GM12878 (cell line): ENCODE data around the gene SULF2. TPM values are rescaled to one million over a fixed set of nuclear protein-coding genes. Genes with fewer than 3 reads are reported as not detected.
A peak's percentile ranks its signal among the peaks of the same experiment; 100 is the strongest.

Source experiments
- ATAC-seq: fragments of 200-7000 bp; cut with Tn5 transposase; 3 replicates; pipeline ENCODE4 v1.9.1; 2020; ENCODE audit warnings: mild to moderate bottlenecking, moderate library complexity
- BruUV-seq: library from RNA; stranded (reverse); fragments of 400-500 nt; replicated peaks from 2 replicates; lab custom pipeline; 2021; lab: Mats Ljungman, UMichigan
- CTCF ChIA-PET: fragments of 300-600 bp; sonication (Branson Sonifier 250); formaldehyde crosslinking; extraction: SDS; loops from one replicate; lab custom pipeline; 2021; ENCODE audit warnings: inconsistent platforms; lab: Yijun Ruan, JAX
- POLR2A ChIA-PET: fragments of 350-600 bp; formaldehyde crosslinking; extraction: SDS; loops from one replicate; lab custom pipeline; 2021; ENCODE audit warnings: inconsistent platforms; lab: Charles Lee
- RAD21 ChIA-PET: fragments of 300-600 bp; sonication (Branson Sonifier 250); formaldehyde crosslinking; loops from one replicate; lab custom pipeline; 2023; ENCODE audit warnings: antibody characterized with exemption; ENCODE audit not compliant: unreplicated experiment; lab: Charles Lee
- SMC1A ChIA-PET: fragments of 300-600 bp; sonication (Branson Sonifier 250); formaldehyde crosslinking; loops from one replicate; lab custom pipeline; 2023; ENCODE audit not compliant: unreplicated experiment, uncharacterized antibody; lab: Charles Lee
- DNase-seq: peaks from one replicate; pipeline ENCODE4 v3.0.0-alpha.2; 2011; ENCODE audit warnings: low read depth, low spot score
- FAIRE-seq: peaks from 3 replicates; lab custom pipeline; 2011; peaks lifted over from hg19 to GRCh38; lab: Jason Lieb, UNC
- H2AFZ ChIP-seq: 2 replicates; pipeline ENCODE4 v1.6.0; 2011; ENCODE audit warnings: low read depth, low read length, control low read depth; ENCODE audit not compliant: control insufficient read depth
- H3K27ac ChIP-seq: 2 replicates; pipeline ENCODE4 v1.5.1; 2011; ENCODE audit warnings: control low read depth; ENCODE audit not compliant: control insufficient read depth, insufficient read depth
- H3K27me3 ChIP-seq, 2 experiments: replicated peaks in 1 of 2; 2 replicates each; pipeline versions ENCODE4 v1.6.0 to v1.6.1; 2011; ENCODE audit warnings: low read length in 1 of 2; ENCODE audit not compliant: control insufficient read depth in 2 of 2, insufficient read depth in 2 of 2
- H3K36me3 ChIP-seq, 2 experiments: 2 replicates each; pipeline ENCODE4 v1.5.1; 2011; ENCODE audit warnings: low read length in 1 of 2; ENCODE audit not compliant: control insufficient read depth in 2 of 2, insufficient read depth in 2 of 2
- H3K4me1 ChIP-seq: 2 replicates; pipeline ENCODE4 v1.6.1; 2011; ENCODE audit warnings: mild to moderate bottlenecking, low read length, moderate library complexity, mixed read lengths; ENCODE audit not compliant: control insufficient read depth, insufficient read depth
- H3K4me2 ChIP-seq: 2 replicates; pipeline ENCODE4 v1.6.0; 2011; ENCODE audit warnings: control low read depth; ENCODE audit not compliant: control insufficient read depth, insufficient read depth
- H3K4me3 ChIP-seq: fragments of 200-600 bp; sonication (generic); 2 replicates; pipeline ENCODE4 v1.5.1; 2016
- H3K79me2 ChIP-seq: 2 replicates; pipeline ENCODE4 v1.6.0; 2011; ENCODE audit warnings: low read length; ENCODE audit not compliant: control insufficient read depth, insufficient read depth
- H3K9ac ChIP-seq: 2 replicates; pipeline ENCODE4 v1.8.0; 2011; ENCODE audit warnings: low read length, control low read depth, mixed read lengths; ENCODE audit not compliant: control insufficient read depth, insufficient read depth
- H3K9me3 ChIP-seq: replicated peaks from 3 replicates; pipeline ENCODE4 v1.5.1; 2011; ENCODE audit warnings: mild to moderate bottlenecking, low read length; ENCODE audit not compliant: control insufficient read depth, insufficient read depth
- H4K20me1 ChIP-seq: 2 replicates; pipeline ENCODE4 v1.6.0; 2011; ENCODE audit not compliant: control insufficient read depth, insufficient read depth
- ETV6 ChIP-seq, 2 experiments: fragments of 450-650 bp in 1 of 2; IDR thresholded peaks in 1 of 2; conservative IDR thresholded peaks in 1 of 2; 2 replicates each; pipeline ENCODE4 v1.6.1; 2014; ENCODE audit warnings: antibody characterized with exemption in 1 of 2, borderline replicate concordance in 1 of 2, low read depth in 1 of 2, mild to moderate bottlenecking in 1 of 2, moderate library complexity in 1 of 2
- WGBS: methylation state at CpG from one replicate; pipeline ENCODE4 v1.1.6; 2016; ENCODE audit warnings: low lambda C conversion rate; ENCODE audit not compliant: insufficient replicate concordance, insufficient coverage; ENCODE audit errors: missing lambda C conversion rate; 5-methylcytosine and 5-hydroxymethylcytosine counted together
- in situ Hi-C: fragments of 300-500 bp; cut with MboI; formaldehyde crosslinking; loops from 9 replicates; pipeline ENCODE4 v1.14.3; 2018; ENCODE audit warnings: mixed read lengths
- intact Hi-C: fragments of 100-400 bp; cut with micrococcal nuclease; formaldehyde crosslinking; loops from one replicate; pipeline ENCODE4 v1.14.2; 2022; ENCODE audit not compliant: unreplicated experiment
- polyA plus RNA-seq, 11 experiments: library from polyadenylated mRNA; depleted of rRNA in 4 of 11; unstranded in 6 of 11; stranded (reverse) in 5 of 11; fragments of >200 nt; fragmentation: Nextera tagmentation in 4 of 11; fragmentation: Illumina TruSeq in 1 of 11; extraction: Ambion mirVana in 4 of 11; extraction: Trizol in 1 of 11; gene quantifications; 1 replicate in 1 of 11; 2 replicates in 10 of 11; pipeline versions ENCODE4 v1.2.1 to v1.2.3, GENCODE V29; 2011 to 2016; ENCODE audit warnings: inconsistent platforms in 2 of 11, missing spikeins in 2 of 11, low read depth in 1 of 11
- total RNA-seq, 4 experiments: library from RNA; depleted of rRNA in 3 of 4; stranded (reverse); fragments of >200 nt in 3 of 4; fragmentation: Illumina TruSeq in 1 of 4; extraction: Trizol in 1 of 4; gene quantifications; 2 replicates each; pipeline versions ENCODE4 v1.2.1 to v1.2.3, GENCODE V29; 2013 to 2021
- TF ChIP-seq, protein P1 (sequence below): IDR thresholded peaks from 2 replicates; pipeline ENCODE4 v1.6.1; 2011; ENCODE audit warnings: borderline replicate concordance, low read depth, mild to moderate bottlenecking, moderate library complexity, low read length; ENCODE audit not compliant: insufficient read depth, poor library complexity, severe bottlenecking

The SULF2 gene
- total and polyA plus RNA-seq, 10 of the 15 experiments (the other 5 are each of a cell fraction or from before 2014, with no cell fraction given), result 0.69 to 4.1 (median 1.6) TPM

DNA sequence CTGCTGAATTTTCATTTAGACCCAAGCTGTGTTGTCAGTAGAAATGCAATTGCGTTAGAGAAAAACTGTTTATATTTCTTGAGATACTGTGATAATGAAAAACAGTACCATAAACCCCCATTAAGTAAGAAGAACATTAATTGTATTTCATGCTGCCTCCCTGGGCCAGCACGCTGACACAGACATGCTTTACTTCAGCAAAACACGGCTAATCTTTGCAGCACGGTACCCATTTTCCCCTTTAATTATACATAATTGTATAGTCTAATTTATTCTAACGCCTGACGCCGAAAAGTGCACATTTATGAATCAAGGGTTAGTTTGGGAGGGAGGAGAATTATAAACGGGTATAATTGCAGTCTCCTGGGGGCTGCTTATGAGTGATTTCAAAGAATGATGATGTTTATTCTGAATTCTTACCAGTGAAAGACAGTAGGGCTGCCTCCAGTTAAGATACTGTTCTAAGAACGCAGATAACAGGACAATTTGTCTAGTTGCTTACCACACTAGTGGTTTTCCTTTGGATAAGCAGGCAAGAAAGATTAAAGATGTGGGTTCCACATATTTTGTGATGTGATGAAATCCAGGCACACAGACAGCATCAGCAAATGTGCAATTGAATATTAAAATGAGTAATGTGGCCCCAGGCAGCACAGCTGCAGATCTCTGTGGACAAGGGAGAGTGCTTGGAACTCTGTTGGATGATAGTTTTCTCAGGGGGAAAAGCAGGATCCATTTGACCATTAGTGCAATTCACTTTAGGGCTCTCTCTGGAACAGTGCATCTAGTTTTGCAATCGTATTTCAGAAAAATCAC, 4.7 kb upstream of the SULF2 start:
- no peak for ATAC-seq
- intact Hi-C loops, result no loop called here
- Histone ChIP-seq H3K27me3 (peaks cover 2 to 13% of the 10 kb centered on the region in 2 experiments), H3K27ac (no peak overlapping the region), H3K4me1 (no peaks in the 10 kb centered on the region), H4K20me1 (no peaks in the 10 kb centered on the region), H3K4me3 (no peak overlapping the region), H3K9me3 (no peaks in the 10 kb centered on the region), H3K9ac (no peak overlapping the region), H3K4me2 (no peak overlapping the region), H3K36me3 (no peaks in the 10 kb centered on the region), H2AFZ (no peak overlapping the region), H3K79me2 (no peaks in the 10 kb centered on the region)
- SMC1A ChIA-PET, result no interaction called here
- RAD21 ChIA-PET, result no interaction called here
- FAIRE-seq, result no peak
- no peak for DNase-seq
- in situ Hi-C loops, result loop anchor here (5.0 kb wide), 1 partner anchor 827 kb away; no protein-coding TSS in a partner anchor
- WGBS, result 26% methylated on average over 10 of the region's 10 CpGs
- POLR2A ChIA-PET, result no interaction called here
- CTCF ChIA-PET, result interaction anchor here (1.7 kb wide), 1 partner anchor 829 kb away, joined by 3 read pairs; no protein-coding TSS in a partner anchor
- TF ChIP-seq, protein P1, sequence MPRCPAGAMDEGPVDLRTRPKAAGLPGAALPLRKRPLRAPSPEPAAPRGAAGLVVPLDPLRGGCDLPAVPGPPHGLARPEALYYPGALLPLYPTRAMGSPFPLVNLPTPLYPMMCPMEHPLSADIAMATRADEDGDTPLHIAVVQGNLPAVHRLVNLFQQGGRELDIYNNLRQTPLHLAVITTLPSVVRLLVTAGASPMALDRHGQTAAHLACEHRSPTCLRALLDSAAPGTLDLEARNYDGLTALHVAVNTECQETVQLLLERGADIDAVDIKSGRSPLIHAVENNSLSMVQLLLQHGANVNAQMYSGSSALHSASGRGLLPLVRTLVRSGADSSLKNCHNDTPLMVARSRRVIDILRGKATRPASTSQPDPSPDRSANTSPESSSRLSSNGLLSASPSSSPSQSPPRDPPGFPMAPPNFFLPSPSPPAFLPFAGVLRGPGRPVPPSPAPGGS, result no peak
- TF ChIP-seq ETV6 (conservative IDR thresholded peaks at IDR 0.05 in 1 of 2, IDR thresholded peaks at IDR 0.05 in 1 of 2; ENCODE audit: borderline replicate concordance in 1 of 2, low read depth in 1 of 2), result 0 out of 4 replicates have a peak, but pooled peaks of 1 of the 2 experiments have one; percentile 26
- BruUV-seq, result no TSS peak
